ENCODE measurements around the gene NUB1. TPM values are rescaled to one million over a fixed set of nuclear protein-coding genes. Genes with fewer than 3 reads are reported as not detected.

The NUB1 gene
- total RNA-seq, 1 donor from 2014 or later, result 53.5 TPM

DNA sequence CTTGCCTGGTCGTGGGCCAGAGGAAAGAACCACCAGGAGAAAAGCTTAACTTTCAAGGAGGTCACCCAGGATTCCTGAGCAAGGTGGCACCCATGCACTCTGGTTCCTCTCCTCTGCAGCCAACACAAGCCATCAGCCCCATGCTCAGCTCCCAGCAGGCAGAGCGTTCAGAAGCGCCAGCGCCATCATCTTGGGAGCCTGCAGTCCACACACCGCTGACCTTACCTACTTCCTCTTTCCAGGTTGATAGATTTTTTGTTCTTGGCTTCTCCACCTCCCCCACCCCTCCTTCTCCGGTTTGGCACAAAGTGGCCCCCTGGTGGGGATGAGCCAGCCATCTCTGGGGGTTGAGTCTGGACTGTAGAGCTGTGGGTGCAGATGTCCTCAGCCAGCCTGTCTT lies 69.9 kb downstream of the NUB1 start:
- H3K4me1 Mint-ChIP-seq (ENCODE audit: low read depth), result peaks cover 19% of the 10 kb centered on the region
- peak overlapping the region; percentile 84 for H3K4me3 Mint-ChIP-seq (ENCODE audit: low read depth)
- H3K9me3 Mint-ChIP-seq (ENCODE audit: low read depth), result no peaks in the 10 kb centered on the region
- peaks cover 4% of the 10 kb centered on the region for H3K36me3 Mint-ChIP-seq (ENCODE audit: insufficient read depth)
- H3K27me3 Mint-ChIP-seq, result peaks cover 29% of the 10 kb centered on the region
- TF ChIP-seq, protein P1, sequence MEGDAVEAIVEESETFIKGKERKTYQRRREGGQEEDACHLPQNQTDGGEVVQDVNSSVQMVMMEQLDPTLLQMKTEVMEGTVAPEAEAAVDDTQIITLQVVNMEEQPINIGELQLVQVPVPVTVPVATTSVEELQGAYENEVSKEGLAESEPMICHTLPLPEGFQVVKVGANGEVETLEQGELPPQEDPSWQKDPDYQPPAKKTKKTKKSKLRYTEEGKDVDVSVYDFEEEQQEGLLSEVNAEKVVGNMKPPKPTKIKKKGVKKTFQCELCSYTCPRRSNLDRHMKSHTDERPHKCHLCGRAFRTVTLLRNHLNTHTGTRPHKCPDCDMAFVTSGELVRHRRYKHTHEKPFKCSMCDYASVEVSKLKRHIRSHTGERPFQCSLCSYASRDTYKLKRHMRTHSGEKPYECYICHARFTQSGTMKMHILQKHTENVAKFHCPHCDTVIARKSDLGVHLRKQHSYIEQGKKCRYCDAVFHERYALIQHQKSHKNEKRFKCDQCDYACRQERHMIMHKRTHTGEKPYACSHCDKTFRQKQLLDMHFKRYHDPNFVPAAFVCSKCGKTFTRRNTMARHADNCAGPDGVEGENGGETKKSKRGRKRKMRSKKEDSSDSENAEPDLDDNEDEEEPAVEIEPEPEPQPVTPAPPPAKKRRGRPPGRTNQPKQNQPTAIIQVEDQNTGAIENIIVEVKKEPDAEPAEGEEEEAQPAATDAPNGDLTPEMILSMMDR (IDR thresholded peaks at IDR 0.05; ENCODE audit: unreplicated experiment), result peak; percentile 20
- peak overlapping the region; percentile 77 for H3K27ac Mint-ChIP-seq
- DNase-seq (ENCODE audit: low spot score, unreplicated experiment), result no peak

GRCh38 chr7:151412318-151412717 lies 70.7 kb downstream of the NUB1 start:
- H3K36me3 Mint-ChIP-seq (ENCODE audit: insufficient read depth), result peaks cover 4% of the 10 kb centered on the region
- TF ChIP-seq, protein P1 (IDR thresholded peaks at IDR 0.05; ENCODE audit: unreplicated experiment), result no peak
- H3K4me3 Mint-ChIP-seq (ENCODE audit: low read depth), result peak overlapping the region; percentile 0
- H3K9me3 Mint-ChIP-seq (ENCODE audit: low read depth), result no peaks in the 10 kb centered on the region
- H3K4me1 Mint-ChIP-seq (ENCODE audit: low read depth), result peaks cover 17% of the 10 kb centered on the region
- H3K27me3 Mint-ChIP-seq, result peaks cover 32% of the 10 kb centered on the region
- no peak overlapping the region for H3K27ac Mint-ChIP-seq
- DNase-seq (ENCODE audit: low spot score, unreplicated experiment), result no peak

DNA sequence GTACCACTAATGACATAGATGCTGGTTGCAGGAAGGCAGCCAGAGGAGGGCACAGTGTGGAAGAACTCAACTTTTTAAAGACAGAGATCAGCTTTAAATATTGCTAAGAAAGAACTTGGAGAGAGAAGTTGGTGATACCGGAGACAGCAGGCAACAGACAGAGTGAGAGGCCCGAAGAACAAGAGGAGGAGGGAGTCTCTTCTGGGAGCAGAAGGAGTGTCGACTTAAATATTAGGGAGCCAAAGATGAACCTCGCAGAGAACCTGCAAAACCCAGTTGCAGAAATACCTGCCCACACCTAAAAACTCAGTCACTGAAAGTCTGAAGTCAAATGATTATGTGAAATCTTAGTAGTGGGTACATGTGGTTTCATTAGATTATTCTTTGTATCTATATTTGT lies 71.6 kb downstream of the NUB1 start:
- peaks cover 32% of the 10 kb centered on the region for H3K27me3 Mint-ChIP-seq
- TF ChIP-seq, protein P1 (IDR thresholded peaks at IDR 0.05; ENCODE audit: unreplicated experiment), result no peak
- no peak overlapping the region for H3K27ac Mint-ChIP-seq
- no peak for DNase-seq (ENCODE audit: low spot score, unreplicated experiment)
- peaks cover 4% of the 10 kb centered on the region for H3K36me3 Mint-ChIP-seq (ENCODE audit: insufficient read depth)
- H3K4me3 Mint-ChIP-seq (ENCODE audit: low read depth), result no peak overlapping the region
- peaks cover 3% of the 10 kb centered on the region for H3K9me3 Mint-ChIP-seq (ENCODE audit: low read depth)
- H3K4me1 Mint-ChIP-seq (ENCODE audit: low read depth), result peaks cover 17% of the 10 kb centered on the region

DNA sequence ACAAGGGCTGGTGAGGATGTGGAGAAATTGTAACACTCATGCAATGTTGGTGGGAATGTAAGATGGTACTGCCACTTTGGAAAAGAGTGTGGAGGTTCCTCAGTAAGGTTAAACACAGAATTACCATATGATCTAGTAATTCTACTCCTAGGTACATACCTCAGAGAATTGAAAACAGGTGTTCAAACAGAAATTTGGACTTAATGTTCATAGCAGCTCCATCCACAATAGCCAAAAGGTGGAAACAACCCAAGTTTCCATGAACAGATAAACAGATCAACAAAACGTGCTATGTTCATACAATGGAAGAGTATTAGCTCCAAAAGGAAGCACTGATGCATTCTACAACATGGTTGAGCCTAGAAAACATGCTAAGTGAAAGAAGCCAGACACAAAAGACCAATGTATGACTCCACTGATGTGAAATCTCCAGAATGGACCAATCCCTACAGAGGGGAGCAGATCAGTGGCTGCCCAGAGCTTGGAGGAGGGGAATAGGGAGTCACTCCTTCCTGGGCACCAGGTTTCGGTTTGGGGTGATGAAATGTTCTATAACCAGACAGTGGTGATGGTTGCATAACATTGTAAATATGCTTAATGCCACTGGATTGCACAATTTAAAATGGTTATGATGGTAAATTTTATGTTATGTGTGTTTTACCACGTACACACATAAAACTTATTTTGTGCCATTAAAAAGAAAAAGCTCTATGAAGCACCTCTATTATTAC lies 73.9 kb downstream of the NUB1 start:
- Mint-ChIP-seq H3K36me3 (ENCODE audit: insufficient read depth) (peaks cover 4% of the 10 kb centered on the region), H3K4me1 (ENCODE audit: low read depth) (peaks cover 11% of the 10 kb centered on the region), H3K9me3 (ENCODE audit: low read depth) (peaks cover 7% of the 10 kb centered on the region), H3K4me3 (ENCODE audit: low read depth) (no peak overlapping the region), H3K27ac (no peak overlapping the region), H3K27me3 (peaks cover 32% of the 10 kb centered on the region)
- no peak for DNase-seq (ENCODE audit: low spot score, unreplicated experiment)
- TF ChIP-seq, protein P1 (IDR thresholded peaks at IDR 0.05; ENCODE audit: unreplicated experiment), result no peak

GRCh38 chr7:151416112-151416940 lies 74.7 kb downstream of the NUB1 start:
- Mint-ChIP-seq H3K36me3 (ENCODE audit: insufficient read depth) (peaks cover 4% of the 10 kb centered on the region), H3K9me3 (ENCODE audit: low read depth) (peaks cover 7% of the 10 kb centered on the region), H3K27ac (no peak overlapping the region)

More at GRCh38 chr7:151416112-151416940, 74.7 kb downstream of the NUB1 start:
- no peak for DNase-seq (ENCODE audit: low spot score, unreplicated experiment)
- no peak overlapping the region for H3K4me3 Mint-ChIP-seq (ENCODE audit: low read depth)
- peaks cover 4% of the 10 kb centered on the region for H3K4me1 Mint-ChIP-seq (ENCODE audit: low read depth)
- TF ChIP-seq, protein P1 (IDR thresholded peaks at IDR 0.05; ENCODE audit: unreplicated experiment), result no peak
- peaks cover 25% of the 10 kb centered on the region for H3K27me3 Mint-ChIP-seq

Measured in progenitor cell of endocrine pancreas (in vitro differentiated cells).